NCI-H526 treated with DMSO at 0.1 percent for 48 hours (cell line): ENCODE data around the gene PLK1.
"Not testable (repeated sequence)": the region's sequence is repeated elsewhere in the genome, so short reads cannot be mapped to it uniquely, and the experiment has no call there.

Experiments used
- DNase-seq: peaks from one replicate; lab custom pipeline; 2025; lab: John Stamatoyannopoulos, UW

Gene PLK1

GRCh38 chr16:23678430-23679273, at the start of gene PLK1:
PLK1 (plus strand) TSS chr16:23678889; CDS start chr16:23678933, 44 bp downstream.
- peak; percentile 84 for DNase-seq

GRCh38 chr16:23629516-23629915, 49.2 kb upstream of the PLK1 start:
- DNase-seq: no peak

- DNase-seq: not testable (repeated sequence)
These were observed 46.8 kb upstream of the PLK1 start for GRCh38 chr16:23631874-23632273.

GRCh38 chr16:23634461-23635036, 44.1 kb upstream of the PLK1 start:
- DNase-seq: no peak

- no peak for DNase-seq
These were observed 42.7 kb upstream of the PLK1 start for GRCh38 chr16:23635958-23636357.

GRCh38 chr16:23640615-23640930, 38.1 kb upstream of the PLK1 start:
- DNase-seq: no peak

GRCh38 chr16:23640931-23641765, 37.5 kb upstream of the PLK1 start, which contains the start of the genes DCTN5 and PALB2:
DCTN5 (plus strand) TSS chr16:23641466; CDS start chr16:23641543, 77 bp downstream.
PALB2 (minus strand) TSS chr16:23641310; CDS start chr16:23641157, 153 bp downstream.
- peak; percentile 85 for DNase-seq

- no peak for DNase-seq
These were observed 36.4 kb upstream of the PLK1 start for GRCh38 chr16:23642246-23642774.

GRCh38 chr16:23650674-23651416, 27.8 kb upstream of the PLK1 start:
- no peak for DNase-seq

GRCh38 chr16:23651943-23652468, 26.7 kb upstream of the PLK1 start:
- no peak for DNase-seq

GRCh38 chr16:23663918-23664317, 14.8 kb upstream of the PLK1 start:
- no peak for DNase-seq

DNA sequence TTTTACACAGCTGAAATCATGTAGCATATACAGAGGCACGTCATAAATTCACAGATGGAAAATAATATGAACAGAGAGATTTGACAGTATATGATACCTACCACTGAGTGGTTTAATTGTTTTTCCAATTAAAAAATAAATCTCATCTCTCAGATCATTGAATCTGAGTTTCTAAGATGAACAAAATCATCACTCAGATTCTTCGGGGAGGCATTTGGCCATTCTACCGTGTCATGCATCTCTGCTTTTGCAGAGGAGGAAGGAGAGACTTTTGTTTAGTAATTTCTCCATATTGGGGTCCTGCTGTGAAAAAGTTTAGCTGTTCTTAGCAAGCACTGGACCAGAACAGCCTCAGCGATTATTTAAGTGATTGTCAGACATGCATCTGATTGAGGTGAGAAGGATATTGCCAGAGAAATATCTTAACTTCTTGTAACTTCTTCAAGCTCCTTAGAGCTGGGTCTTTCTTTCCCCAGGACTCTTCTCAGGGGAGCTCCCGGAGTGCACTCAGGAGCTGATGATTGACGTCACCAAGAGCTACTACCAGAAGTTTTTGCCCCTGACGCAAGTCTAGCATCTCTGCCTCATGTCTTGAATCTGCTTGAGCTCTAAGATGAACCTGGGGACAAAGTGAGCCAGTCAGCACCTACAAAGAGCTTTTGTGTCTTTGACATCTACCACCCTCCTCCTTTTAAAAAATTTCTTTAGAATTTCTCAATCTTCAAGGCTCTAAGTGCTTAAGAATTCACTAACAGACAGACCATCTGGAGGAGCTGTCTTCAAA, 11.9 kb upstream of the PLK1 start:
- no peak for DNase-seq

DNA sequence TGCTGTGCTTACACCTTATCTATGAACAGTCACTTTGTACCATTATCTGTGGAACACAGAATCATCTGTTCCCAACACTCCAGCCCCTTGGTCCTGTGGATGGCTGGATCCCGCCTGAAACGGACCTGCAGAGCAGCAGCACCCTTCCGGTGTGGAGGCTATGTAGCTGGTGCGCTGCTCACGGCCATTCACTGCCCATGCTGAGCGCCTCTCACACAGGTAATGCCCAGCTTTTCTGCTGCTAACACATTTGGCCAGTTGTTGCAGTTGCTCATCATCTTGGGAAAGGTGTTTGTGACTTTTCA, 11.4 kb upstream of the PLK1 start:
- no peak for DNase-seq

DNA sequence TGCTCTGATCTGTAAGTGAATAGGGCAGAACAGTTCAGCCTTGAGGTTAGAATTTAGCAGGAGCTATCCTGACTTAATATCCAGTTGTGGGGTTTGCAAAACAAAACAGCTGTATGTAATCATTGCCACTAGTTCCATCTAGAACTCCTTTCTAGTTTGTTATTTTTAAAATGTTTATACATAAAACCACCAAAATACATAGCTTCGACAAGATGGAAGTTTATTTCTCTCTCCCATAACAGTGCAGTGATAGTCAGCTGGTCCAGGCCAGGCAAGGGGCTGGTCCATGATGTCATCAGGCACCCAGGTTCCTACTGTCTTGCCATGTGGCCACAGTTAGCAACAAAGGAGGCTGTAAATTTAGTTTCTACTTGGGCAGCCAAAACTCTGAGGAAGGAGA, 10.5 kb upstream of the PLK1 start:
- DNase-seq: no peak

DNA sequence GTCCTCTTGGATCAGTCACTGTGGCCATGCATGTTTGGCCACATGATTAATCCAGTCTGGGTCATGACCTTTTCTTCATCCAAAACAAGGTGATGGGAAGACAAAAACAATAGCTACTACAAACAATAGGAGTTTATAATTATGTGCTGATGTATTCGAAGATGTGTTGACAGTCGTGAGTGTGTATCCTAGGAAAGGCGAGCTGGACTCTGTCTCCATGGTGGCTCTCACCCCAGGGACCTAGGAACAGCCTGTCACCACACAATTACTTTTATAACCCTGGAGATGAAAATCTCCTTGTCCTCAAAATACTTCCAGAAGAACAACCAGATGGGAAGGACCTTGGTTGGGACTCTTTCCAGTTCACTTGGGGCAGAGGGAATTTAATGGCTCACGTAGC, 9.8 kb upstream of the PLK1 start:
- no peak for DNase-seq

DNA sequence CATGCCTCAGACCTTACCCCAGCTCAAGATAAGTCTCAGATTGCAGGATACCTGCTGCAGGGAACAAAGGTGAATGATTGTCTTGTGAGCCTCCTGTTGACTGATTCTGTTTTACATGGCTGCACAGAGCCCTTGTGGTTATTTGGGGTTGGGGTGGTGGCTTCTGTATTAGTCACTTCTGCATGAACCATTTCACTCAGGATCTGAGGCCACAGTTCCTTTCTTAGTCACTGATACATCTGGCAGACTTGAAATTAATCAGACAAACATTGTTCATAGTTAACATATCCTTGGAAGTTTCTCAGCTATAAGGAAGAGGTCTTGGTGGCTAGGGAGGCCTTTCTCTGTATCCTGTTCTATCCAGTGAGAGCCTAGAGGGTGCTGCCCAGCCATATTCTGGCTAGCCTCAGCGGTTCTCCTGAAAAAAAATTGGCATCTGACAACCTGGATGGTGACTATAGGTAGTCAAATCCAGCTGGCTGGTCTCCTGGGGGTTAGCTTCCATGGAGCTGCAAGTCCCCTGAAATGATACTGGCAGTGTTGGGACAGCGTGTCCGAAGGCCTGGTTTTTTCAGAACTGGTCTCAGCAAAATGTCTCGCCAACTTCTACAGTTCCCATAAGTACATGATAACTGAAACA, 8.4 kb upstream of the PLK1 start:
- DNase-seq: no peak

- no peak for DNase-seq
These were observed 4.6 kb upstream of the PLK1 start for GRCh38 chr16:23673971-23674614.

- no peak for DNase-seq
These were observed 1.7 kb upstream of the PLK1 start for GRCh38 chr16:23676924-23677480.

GRCh38 chr16:23679274-23679985, 741 bp downstream of the PLK1 start:
- peak; percentile 6 for DNase-seq
